Neural progenitor cell (in vitro differentiated cells): ENCODE data around the gene STARD10.

Source experiments
- CTCF ChIP-seq: fragments of 200-600 bp; sonication (generic); IDR thresholded peaks from 2 replicates; pipeline ENCODE4 v1.5.1; 2017; ENCODE audit warnings: antibody characterized with exemption, mild to moderate bottlenecking
- EZH2 ChIP-seq: fragments of 200-600 bp; sonication (generic); IDR thresholded peaks from 2 replicates; pipeline ENCODE4 v1.6.1; 2017; ENCODE audit warnings: antibody characterized with exemption, mild to moderate bottlenecking, moderate library complexity
- EZH2phosphoT487 ChIP-seq: fragments of 200-600 bp; sonication (generic); IDR thresholded peaks from 2 replicates; pipeline ENCODE4 v1.6.1; 2017; ENCODE audit warnings: antibody characterized with exemption

DNA sequence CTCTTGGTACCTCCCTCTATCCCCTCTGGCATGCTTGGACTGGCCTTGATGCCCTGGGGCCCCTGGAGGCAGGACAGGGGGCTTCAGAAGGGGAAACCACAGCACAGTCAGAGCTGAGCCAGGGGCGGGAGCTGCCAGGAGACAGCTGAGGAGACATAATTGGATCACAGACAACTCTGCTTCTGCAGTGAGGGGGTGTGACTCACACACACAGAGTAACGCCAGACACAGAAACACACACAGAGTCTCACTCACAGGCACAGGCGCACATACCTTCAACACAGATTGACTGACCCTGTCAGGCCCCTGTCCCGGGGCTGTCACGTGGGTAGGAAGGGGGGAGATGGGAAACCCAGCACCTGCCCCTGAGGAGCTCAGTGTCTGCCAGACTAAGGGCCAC lies 20.6 kb downstream of the STARD10 start:
- TF ChIP-seq CTCF (no peak), EZH2phosphoT487 (no peak), EZH2 (no peak)
